Mesendoderm (in vitro differentiated cells): Measurements from ENCODE around the gene RASA3.

Experiments
- DNase-seq: peaks from one replicate; pipeline ENCODE4 v3.0.0; 2013
- H2AK5ac ChIP-seq: 2 replicates; pipeline ENCODE4 v1.6.1; 2013; ENCODE audit warnings: low read length, inconsistent platforms
- H2BK120ac ChIP-seq: 2 replicates; pipeline ENCODE4 v1.6.1; 2013; ENCODE audit warnings: low read depth, mild to moderate bottlenecking, low read length, moderate library complexity, mixed read lengths
- H2BK15ac ChIP-seq: replicated peaks from 2 replicates; pipeline ENCODE4 v1.6.1; 2013; ENCODE audit warnings: low read depth, mild to moderate bottlenecking, moderate library complexity
- H2BK5ac ChIP-seq: 2 replicates; pipeline ENCODE4 v1.6.1; 2013; ENCODE audit warnings: low read length, inconsistent platforms
- H3K18ac ChIP-seq: 2 replicates; pipeline ENCODE4 v1.6.1; 2013; ENCODE audit warnings: mild to moderate bottlenecking, low read length, mixed read lengths
- H3K23ac ChIP-seq: one replicate; pipeline ENCODE4 v1.6.1; 2013; ENCODE audit warnings: low read length
- H3K27ac ChIP-seq: 2 replicates; pipeline ENCODE4 v1.5.1; 2013; ENCODE audit warnings: low read depth, mild to moderate bottlenecking, inconsistent platforms, low read length, moderate library complexity
- H3K27me3 ChIP-seq: 2 replicates; pipeline ENCODE4 v1.6.1; 2013; ENCODE audit warnings: low read length, control low read depth, mild to moderate bottlenecking, inconsistent platforms; ENCODE audit not compliant: insufficient read depth, poor library complexity
- H3K36me3 ChIP-seq: 2 replicates; pipeline ENCODE4 v1.6.1; 2013; ENCODE audit warnings: low read length, inconsistent platforms; ENCODE audit not compliant: control insufficient read depth, insufficient read depth
- H3K4ac ChIP-seq: one replicate; pipeline ENCODE4 v1.6.1; 2013; ENCODE audit warnings: low read depth, mild to moderate bottlenecking, low read length, moderate library complexity
- H3K4me1 ChIP-seq: 2 replicates; pipeline ENCODE4 v1.6.1; 2013; ENCODE audit warnings: low read depth, low read length, inconsistent platforms; ENCODE audit not compliant: control insufficient read depth
- H3K4me2 ChIP-seq: 2 replicates; pipeline ENCODE4 v1.6.1; 2013; ENCODE audit warnings: low read length
- H3K4me3 ChIP-seq: 2 replicates; pipeline ENCODE4 v1.5.1; 2013; ENCODE audit warnings: mild to moderate bottlenecking, low read length
- H3K56ac ChIP-seq: one replicate; pipeline ENCODE4 v1.6.1; 2013; ENCODE audit warnings: low read length
- H3K79me1 ChIP-seq: 2 replicates; pipeline ENCODE4 v1.6.1; 2013; ENCODE audit warnings: low read length, inconsistent platforms
- H3K79me2 ChIP-seq: 2 replicates; pipeline ENCODE4 v1.6.1; 2013; ENCODE audit warnings: mild to moderate bottlenecking, low read length; ENCODE audit not compliant: control insufficient read depth, insufficient read depth
- H3K9ac ChIP-seq: 2 replicates; pipeline ENCODE4 v1.6.1; 2013; ENCODE audit warnings: low read length, inconsistent platforms
- H4K5ac ChIP-seq: one replicate; pipeline ENCODE4 v1.6.1; 2013; ENCODE audit warnings: low read length
- H4K8ac ChIP-seq: one replicate; pipeline ENCODE4 v1.6.1; 2013; ENCODE audit warnings: low read depth, mild to moderate bottlenecking, control low read depth, low read length, moderate library complexity
- WGBS: extraction: QIAGEN DNeasy Blood & Tissue Kit; methylation state at CpG from one replicate; pipeline ENCODE4 v1.1.7; 2013; ENCODE audit warnings: low lambda C conversion rate, missing lambda C conversion rate; ENCODE audit not compliant: insufficient coverage; ENCODE audit errors: extremely low coverage; 5-methylcytosine and 5-hydroxymethylcytosine counted together

RASA3 gene

GRCh38 chr13:114035583-114036531, 96.6 kb downstream of the RASA3 start:
- Histone ChIP-seq H2AK5ac (no peak overlapping the region), H4K5ac (no peak overlapping the region), H3K18ac (no peak overlapping the region), H3K79me2 (no peaks in the 10 kb centered on the region), H3K27ac (no peak overlapping the region), H2BK15ac (no peak overlapping the region), H3K9ac (no peak overlapping the region), H2BK5ac (no peak overlapping the region), H3K27me3 (no peaks in the 10 kb centered on the region), H3K23ac (no peak overlapping the region), H2BK120ac (no peak overlapping the region), H3K4me2 (no peak overlapping the region), H4K8ac (no peak overlapping the region), H3K56ac (no peak overlapping the region), H3K4me3 (no peak overlapping the region), H3K79me1 (peaks cover 5% of the 10 kb centered on the region), H3K36me3 (no peaks in the 10 kb centered on the region), H3K4me1 (no peaks in the 10 kb centered on the region), H3K4ac (no peak overlapping the region)
- DNase-seq, result no peak
- WGBS, result no CpG with 5 or more reads among the region's 40 CpGs

- Histone ChIP-seq H3K27ac (no peak overlapping the region), H3K36me3 (no peaks in the 10 kb centered on the region), H4K8ac (no peak overlapping the region), H3K4me2 (no peak overlapping the region), H3K79me1 (peaks cover 7% of the 10 kb centered on the region), H3K27me3 (no peaks in the 10 kb centered on the region), H3K18ac (no peak overlapping the region), H2BK120ac (no peak overlapping the region), H3K56ac (no peak overlapping the region), H3K4me1 (no peaks in the 10 kb centered on the region), H4K5ac (no peak overlapping the region), H2BK5ac (no peak overlapping the region), H3K4ac (no peak overlapping the region), H3K79me2 (no peaks in the 10 kb centered on the region), H2AK5ac (no peak overlapping the region), H3K9ac (no peak overlapping the region), H2BK15ac (no peak overlapping the region), H3K23ac (no peak overlapping the region), H3K4me3 (no peak overlapping the region)
- WGBS, result no CpG with 5 or more reads among the region's 10 CpGs
- DNase-seq, result no peak
Measured at GRCh38 chr13:114035186-114035582, 97.2 kb downstream of the RASA3 start.

GRCh38 chr13:114034481-114034891, 97.9 kb downstream of the RASA3 start:
- Histone ChIP-seq H2BK5ac (no peak overlapping the region), H2AK5ac (no peak overlapping the region), H3K4me2 (no peak overlapping the region), H3K79me1 (peaks cover 7% of the 10 kb centered on the region), H3K4me3 (no peak overlapping the region), H3K79me2 (no peaks in the 10 kb centered on the region), H4K5ac (no peak overlapping the region), H3K56ac (no peak overlapping the region), H3K27me3 (no peaks in the 10 kb centered on the region), H2BK120ac (no peak overlapping the region), H3K36me3 (no peaks in the 10 kb centered on the region), H2BK15ac (no peak overlapping the region), H3K27ac (no peak overlapping the region), H4K8ac (no peak overlapping the region), H3K9ac (no peak overlapping the region), H3K23ac (no peak overlapping the region), H3K18ac (no peak overlapping the region), H3K4me1 (no peaks in the 10 kb centered on the region), H3K4ac (no peak overlapping the region)
- no CpG with 5 or more reads among the region's 9 CpGs for WGBS
- DNase-seq, result no peak

GRCh38 chr13:114033541-114034315, 98.7 kb downstream of the RASA3 start:
- H3K36me3 ChIP-seq, result no peaks in the 10 kb centered on the region
- DNase-seq, result no peak
- H3K27me3 ChIP-seq, result no peaks in the 10 kb centered on the region
- H3K79me2 ChIP-seq, result no peaks in the 10 kb centered on the region
- no peak overlapping the region for H3K18ac ChIP-seq
- WGBS, result no CpG with 5 or more reads among the region's 32 CpGs
- H2BK120ac ChIP-seq, result no peak overlapping the region
- H4K5ac ChIP-seq, result no peak overlapping the region
- H3K4ac ChIP-seq, result no peak overlapping the region
- H3K4me2 ChIP-seq, result no peak overlapping the region
- no peaks in the 10 kb centered on the region for H3K4me1 ChIP-seq
- no peak overlapping the region for H4K8ac ChIP-seq
- H3K9ac ChIP-seq, result no peak overlapping the region
- peaks cover 7% of the 10 kb centered on the region for H3K79me1 ChIP-seq
- H2BK15ac ChIP-seq, result no peak overlapping the region
- no peak overlapping the region for H3K4me3 ChIP-seq
- no peak overlapping the region for H3K23ac ChIP-seq
- no peak overlapping the region for H2AK5ac ChIP-seq
- no peak overlapping the region for H3K56ac ChIP-seq
- no peak overlapping the region for H2BK5ac ChIP-seq
- no peak overlapping the region for H3K27ac ChIP-seq

GRCh38 chr13:114032126-114032799, 100.2 kb downstream of the RASA3 start:
- no peak overlapping the region for H3K4me2 ChIP-seq
- DNase-seq, result peak; percentile 72
- peaks cover 9% of the 10 kb centered on the region for H3K79me1 ChIP-seq
- H2BK15ac ChIP-seq, result no peak overlapping the region
- no CpG with 5 or more reads among the region's 26 CpGs for WGBS
- H3K4me3 ChIP-seq, result no peak overlapping the region
- no peak overlapping the region for H4K8ac ChIP-seq
- no peaks in the 10 kb centered on the region for H3K79me2 ChIP-seq
- no peak overlapping the region for H3K23ac ChIP-seq
- H3K4me1 ChIP-seq, result no peaks in the 10 kb centered on the region
- no peak overlapping the region for H3K18ac ChIP-seq
- H3K36me3 ChIP-seq, result no peaks in the 10 kb centered on the region
- H3K4ac ChIP-seq, result no peak overlapping the region
- H3K27ac ChIP-seq, result no peak overlapping the region
- no peak overlapping the region for H3K56ac ChIP-seq
- H4K5ac ChIP-seq, result no peak overlapping the region
- no peak overlapping the region for H2AK5ac ChIP-seq
- H3K27me3 ChIP-seq, result no peaks in the 10 kb centered on the region
- no peak overlapping the region for H2BK5ac ChIP-seq
- no peak overlapping the region for H3K9ac ChIP-seq
- H2BK120ac ChIP-seq, result no peak overlapping the region
